Right ventricle myocardium inferior (tissue), 1 donor: ENCODE results near the gene RGL1. TPM values are rescaled to one million over a fixed set of nuclear protein-coding genes. Genes with fewer than 3 reads are reported as not detected.

ENCODE experiments used
- ATAC-seq: fragments of 200-7000 bp; cut with Tn5 transposase; one replicate; pipeline ENCODE4 v1.9.1; 2020; ENCODE audit warnings: mild to moderate bottlenecking, moderate library complexity
- DNase-seq: peaks from one replicate; pipeline ENCODE4 v3.0.0; 2021; ENCODE audit errors: missing footprints
- intact Hi-C: fragments of 100-400 bp; cut with DNase I; formaldehyde crosslinking; loops from one replicate; pipeline ENCODE4 v1.11.0; 2022
- total RNA-seq: library from RNA; stranded (reverse); fragmentation: NEBNext Ultra II Directional; extraction: Animal tissue kit (Norgen Biotek cat#: 25700); gene quantifications from one replicate; pipeline ENCODE4 v1.2.1, GENCODE V29; 2021
- donor health status: DM: no; HTN: yes; CAD: no; lungs with severe emphysema.

The RGL1 gene
- total RNA-seq, 1 donor from 2014 or later: 18.9 TPM

DNA sequence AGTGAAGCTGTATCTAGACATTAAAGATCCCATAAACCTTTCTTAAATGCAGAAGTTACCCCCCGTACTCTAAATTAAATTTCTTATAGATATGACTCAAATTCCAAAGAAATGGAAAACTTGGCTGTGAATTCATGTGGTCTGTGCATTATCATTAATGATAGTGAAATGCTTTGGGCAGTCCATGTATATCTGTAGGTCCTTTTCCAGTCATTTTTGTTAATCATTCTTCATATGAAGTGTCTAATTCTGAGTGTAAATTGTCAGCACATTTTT lies 89.3 kb downstream of the RGL1 start:
- no peak for ATAC-seq
- intact Hi-C loops: no loop called here
- no peak for DNase-seq

DNA sequence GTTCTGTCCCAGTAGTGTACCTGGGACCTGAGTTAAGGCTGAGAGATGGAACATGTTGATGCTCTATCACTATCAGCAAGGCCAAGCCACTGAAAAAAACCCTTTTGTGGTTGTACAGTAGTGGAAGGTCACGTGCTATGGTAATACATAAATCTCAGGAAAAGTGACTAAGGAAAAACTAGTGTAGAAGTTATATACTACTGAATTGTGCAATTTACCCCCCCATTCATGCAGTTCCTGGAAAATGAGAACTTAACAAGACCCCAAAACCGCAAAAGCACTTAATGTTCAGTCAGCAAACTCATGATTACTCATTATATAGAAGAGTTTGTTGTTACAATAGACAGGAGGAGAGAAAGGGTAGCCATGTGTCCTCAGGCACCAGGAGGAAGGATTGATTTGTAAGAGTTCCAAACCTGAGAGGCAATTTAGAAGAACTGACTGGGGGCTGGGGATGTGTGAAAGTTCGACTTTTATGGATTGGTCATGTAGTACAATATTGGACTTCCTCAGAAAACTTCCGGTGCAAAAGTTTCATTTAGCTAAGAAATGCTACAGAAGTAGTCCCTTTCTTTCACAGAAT lies 91.6 kb downstream of the RGL1 start:
- intact Hi-C loops: no loop called here
- no peak for DNase-seq
- peak; percentile 18 for ATAC-seq

DNA sequence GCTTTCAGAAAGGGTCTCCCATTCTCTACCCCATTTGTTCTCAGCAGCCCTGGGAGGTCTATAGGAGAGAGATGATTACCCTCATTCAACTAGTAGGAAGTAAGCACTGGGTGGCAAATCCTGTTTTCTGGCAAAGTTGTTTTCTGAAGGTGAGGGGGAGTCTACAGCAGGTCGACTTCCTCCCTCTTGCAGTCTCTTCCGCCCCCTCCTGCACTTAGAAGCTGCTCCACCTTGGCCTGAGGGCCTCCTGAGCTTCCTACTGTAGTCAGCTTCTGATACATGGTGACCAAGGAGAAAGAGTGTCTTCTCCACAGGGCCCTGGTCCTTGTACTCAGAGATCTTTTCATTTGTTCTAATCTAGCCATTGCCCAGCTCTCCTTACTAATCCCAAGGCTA lies 93.1 kb downstream of the RGL1 start:
- DNase-seq (no peak), ATAC-seq (no peak)
- intact Hi-C loops: no loop called here

DNA sequence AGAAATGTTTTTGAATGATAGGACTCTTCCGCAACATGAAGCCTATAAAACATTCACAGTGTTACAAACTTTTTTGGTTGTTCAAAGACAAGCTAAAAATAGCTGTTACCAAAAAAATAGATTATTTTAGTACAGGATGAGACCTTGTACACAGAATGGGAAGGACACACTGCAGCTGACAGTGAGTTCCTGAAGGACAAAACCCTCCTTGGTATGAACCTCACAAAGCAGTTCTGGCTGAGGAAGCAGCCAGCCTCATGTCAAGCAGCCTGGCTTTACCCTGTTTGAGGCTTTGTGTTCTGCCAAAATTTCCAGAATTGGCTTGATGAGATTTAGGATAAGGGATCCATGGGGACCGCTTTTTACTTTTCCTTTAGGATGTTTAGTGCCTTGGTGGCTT lies 93.7 kb downstream of the RGL1 start:
- no peak for DNase-seq
- ATAC-seq: no peak
- intact Hi-C loops: no loop called here

DNA sequence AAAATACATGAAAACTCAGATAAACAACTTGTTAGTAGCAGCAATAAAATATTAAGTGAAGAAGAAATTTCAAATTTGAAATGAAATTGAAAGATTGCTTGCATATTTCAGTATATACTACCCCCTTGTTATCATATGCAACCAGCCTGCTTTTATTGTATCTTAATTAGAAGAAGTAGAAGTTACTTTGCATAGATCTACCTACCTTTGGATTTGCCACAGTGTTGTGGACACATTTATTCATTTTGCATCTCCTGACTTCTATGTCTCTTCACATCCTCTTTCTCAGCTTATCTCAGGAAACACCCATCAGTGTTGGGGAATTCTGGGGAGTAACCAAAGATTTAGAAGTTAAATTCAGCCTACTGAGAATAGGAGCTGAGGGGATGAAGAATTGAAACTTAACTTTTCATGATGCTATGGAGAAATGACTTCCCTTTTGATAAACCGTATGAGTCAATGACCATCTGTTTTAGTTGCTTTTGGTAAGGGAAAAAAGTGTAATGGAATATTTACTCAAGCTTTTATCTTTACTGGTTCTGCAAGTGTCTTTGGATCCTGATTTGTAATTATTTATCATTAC lies 96.9 kb downstream of the RGL1 start:
- ATAC-seq (no peak), DNase-seq (no peak)
- intact Hi-C loops: loop anchor here (10.0 kb wide), 1 partner anchor 427 kb away; the partner anchor contains the start of gene SMG7

DNA sequence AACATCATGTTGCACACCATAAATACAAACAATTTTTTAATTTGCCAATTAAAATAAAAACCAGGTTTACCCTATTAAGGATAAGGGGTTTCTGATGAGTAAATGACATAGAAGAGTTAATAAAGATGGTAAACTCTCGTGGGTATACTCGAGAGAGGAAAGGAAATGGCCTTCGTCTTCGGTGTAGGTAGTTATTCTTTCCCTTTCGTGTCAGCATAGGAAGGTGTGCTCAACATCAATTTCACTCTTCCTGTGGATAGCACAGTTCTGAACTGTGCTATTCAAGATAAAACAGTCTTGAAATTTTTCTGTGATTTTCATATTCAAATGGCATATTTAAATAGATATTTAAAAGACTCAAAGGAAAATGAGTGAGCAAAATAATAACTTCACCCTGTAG lies 98.2 kb downstream of the RGL1 start:
- ATAC-seq (no peak), DNase-seq (no peak)
- intact Hi-C loops: loop anchor here (10.0 kb wide), 1 partner anchor 428 kb away; the partner anchor contains the start of gene SMG7

DNA sequence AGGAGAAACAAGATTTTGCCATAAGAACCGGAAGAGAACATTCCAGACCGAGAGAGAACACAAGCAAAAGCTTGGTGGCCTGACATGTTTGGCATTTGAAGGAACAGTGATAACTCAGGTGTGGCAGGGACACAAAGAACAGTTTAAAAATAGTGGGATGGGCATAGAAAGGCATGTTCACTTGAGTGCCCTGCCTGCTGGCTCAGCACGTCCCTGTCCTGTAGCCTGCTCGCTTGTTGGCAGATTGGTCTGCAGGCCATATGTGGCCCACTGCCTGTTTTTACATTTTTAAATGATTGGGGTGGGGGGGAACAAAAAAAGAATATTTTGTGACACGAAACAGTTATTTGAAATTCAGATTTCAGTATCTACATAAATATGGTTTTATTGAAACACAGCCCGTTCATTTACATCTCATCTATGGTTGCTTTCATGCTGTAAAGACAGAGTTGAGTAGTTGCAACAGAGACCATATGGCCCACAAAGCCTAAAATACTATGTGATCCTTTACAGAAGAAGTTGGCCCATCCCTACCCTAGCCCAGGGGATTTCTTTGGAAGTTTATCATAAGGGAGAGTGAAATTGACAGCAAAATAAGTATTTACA lies 100.7 kb downstream of the RGL1 start:
- ATAC-seq (peak; percentile 86), DNase-seq (no peak)
- intact Hi-C loops: loop anchor here (10.0 kb wide), 1 partner anchor 431 kb away; the partner anchor contains the start of gene SMG7

DNA sequence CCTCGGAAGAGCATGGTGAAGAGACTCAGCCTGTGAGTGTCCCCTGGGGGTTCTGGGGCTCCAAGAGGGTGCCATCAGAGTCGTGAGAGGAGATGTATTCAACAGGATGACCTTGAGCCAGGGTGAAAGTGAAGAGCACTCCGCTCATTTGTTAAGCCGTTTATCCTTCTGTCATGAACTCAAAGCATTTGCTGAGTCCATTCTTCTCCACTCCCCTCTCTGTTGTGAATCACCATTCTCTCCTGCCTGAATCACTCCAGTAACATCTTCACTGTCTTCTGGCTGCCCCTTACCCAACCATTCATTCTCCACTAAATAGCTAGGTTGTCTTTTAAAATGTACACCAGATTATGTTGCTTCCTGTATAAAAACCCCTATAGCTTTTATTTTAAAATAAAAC lies 102.2 kb downstream of the RGL1 start:
- ATAC-seq (no peak), DNase-seq (no peak)
- intact Hi-C loops: loop anchor here (10.0 kb wide), 1 partner anchor 432 kb away; the partner anchor contains the start of gene SMG7

DNA sequence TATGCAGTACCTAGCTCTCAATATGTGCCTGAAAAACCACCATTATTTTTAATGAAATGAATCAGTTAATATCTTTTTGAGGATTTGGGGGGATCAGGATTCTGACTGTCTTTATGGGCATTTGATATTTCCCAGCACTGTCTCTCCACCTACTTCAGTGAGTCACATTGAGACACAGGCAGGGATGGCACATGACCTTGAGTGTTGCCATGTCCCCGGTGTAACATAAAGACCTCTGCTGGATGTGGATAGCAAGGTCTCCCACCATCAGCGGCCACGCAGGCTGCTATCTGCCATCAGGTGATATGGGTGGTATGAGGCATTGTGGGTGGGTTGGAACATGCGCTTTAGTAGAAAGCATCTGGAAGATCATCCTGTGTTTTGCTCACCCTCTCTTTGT lies 103.2 kb downstream of the RGL1 start:
- intact Hi-C loops: loop anchor here (10.0 kb wide), 1 partner anchor 433 kb away; the partner anchor contains the start of gene SMG7

DNA sequence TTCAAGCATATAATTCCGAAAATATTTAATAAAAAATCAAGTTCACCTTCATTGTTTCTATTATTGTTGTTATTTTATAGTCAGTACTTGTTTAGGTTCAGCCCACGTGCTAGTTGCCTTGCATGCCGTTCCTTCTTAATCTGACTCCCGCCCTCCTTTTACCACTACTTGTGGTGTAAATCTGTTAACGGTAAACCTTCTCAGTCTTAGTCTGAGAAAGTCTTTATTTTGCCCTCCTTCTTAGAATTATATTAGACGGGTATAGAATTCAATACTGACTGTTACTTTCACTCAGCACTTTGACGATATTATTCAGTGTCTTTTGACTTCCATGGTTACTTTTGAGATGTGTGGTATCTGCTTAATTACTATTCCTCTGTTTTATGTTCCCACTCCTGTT lies 104.8 kb downstream of the RGL1 start:
- intact Hi-C loops: loop anchor here (10.0 kb wide), 3 partner anchors 105 to 435 kb away; partner anchors contain the start of genes RGL1 and SMG7
- DNase-seq: no peak
- ATAC-seq: no peak

More for the DNA sequence above, 103.2 kb downstream of the RGL1 start:
- DNase-seq (no peak), ATAC-seq (no peak)

DNA sequence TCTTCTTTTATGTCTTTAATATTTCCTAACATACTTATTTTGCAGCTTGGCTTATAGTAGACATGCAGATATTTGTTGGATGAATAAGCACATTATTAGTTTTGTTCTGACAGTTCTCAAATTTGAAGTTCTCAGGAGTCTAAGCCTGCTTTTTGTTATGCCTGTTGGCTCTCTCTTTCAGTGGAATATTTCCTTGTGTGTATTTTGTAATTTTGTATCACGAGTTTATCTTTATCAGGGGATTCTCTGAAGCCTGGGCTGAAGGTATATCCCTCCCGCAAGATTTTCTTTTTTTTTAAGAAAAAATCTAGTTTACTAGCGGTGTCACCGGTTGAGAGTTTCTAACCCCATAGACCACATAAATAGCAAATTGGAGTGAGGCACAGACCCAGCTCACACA lies 105.9 kb downstream of the RGL1 start:
- no peak for DNase-seq
- no peak for ATAC-seq
- intact Hi-C loops: loop anchor here (10.0 kb wide), 2 partner anchors 106 to 226 kb away; partner anchors contain the start of gene RGL1

DNA sequence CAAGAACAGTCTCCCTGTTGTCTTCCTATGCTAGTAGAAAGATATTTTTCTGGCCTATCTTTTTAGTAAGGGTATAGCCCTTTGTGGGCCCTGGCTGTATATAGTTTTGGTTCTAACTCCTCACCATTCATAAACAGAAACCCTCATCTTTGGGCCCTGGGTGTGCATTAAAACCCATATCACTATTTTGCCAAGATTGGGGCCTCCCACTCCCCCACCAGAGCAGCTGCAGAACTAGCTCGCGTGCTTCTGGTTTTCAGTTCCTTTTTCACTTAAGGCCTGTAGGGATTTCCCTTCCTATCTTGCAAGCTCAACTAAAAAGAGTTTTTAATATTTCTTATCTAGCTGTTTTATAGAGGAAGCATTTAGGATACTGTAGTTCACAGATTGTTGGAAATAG lies 106.4 kb downstream of the RGL1 start:
- ATAC-seq: peak; percentile 47
- no peak for DNase-seq
- intact Hi-C loops: loop anchor here (10.0 kb wide), 2 partner anchors 106 to 226 kb away; partner anchors contain the start of gene RGL1

DNA sequence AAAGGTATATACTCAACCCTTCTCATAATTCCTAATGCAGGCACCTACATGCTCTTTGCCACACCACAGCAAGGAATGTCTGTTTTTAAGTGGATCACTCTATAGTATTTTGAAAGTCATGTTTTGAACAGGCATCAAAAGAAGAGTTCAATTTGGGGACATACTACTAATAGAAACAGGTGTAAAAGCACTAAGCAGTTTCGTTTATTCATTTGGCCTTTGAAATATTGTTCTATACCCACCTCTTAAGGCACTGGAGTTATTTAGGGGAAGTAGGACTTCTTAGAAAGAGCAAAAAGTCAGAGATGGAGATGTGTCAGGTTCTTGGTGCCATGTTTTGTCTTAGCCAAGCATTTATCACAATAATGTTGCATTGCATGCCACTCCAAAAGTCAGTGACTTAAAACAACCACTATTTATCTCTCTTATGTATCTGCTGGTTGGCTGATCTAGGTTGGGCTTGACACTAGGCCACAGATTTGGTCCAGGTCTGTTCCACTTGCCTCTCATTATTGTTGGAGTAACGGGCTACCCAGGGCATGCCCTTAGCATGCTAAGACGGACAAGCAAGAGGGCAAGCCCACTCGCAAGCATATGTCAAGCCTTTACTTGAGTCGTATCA lies 107.5 kb downstream of the RGL1 start:
- intact Hi-C loops: loop anchor here (10.0 kb wide), 2 partner anchors 108 to 228 kb away; partner anchors contain the start of gene RGL1

DNA sequence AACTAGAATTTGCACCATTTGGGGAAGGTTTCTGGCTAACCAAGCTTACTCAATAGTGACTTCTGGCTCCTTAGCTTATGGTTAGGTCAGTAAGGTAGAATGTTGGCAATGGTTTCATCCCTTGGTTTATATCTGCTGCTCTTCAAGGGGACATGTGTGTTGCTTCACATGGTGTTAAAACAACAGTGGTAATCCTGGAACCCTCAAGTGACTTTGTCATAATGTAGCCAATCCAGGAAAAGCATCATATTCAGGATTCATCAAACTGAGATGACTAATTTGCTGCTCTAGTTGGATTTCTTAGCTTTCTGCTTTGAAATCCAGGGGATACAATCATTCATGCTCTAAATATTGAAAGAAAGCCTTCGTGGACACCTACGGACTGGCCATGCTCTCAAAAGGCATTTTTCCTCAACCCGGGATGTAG lies 108.7 kb downstream of the RGL1 start:
- ATAC-seq (no peak), DNase-seq (no peak)
- intact Hi-C loops: loop anchor here (10.0 kb wide), 2 partner anchors 109 to 229 kb away; partner anchors contain the start of gene RGL1

More for the DNA sequence above, 107.5 kb downstream of the RGL1 start:
- DNase-seq (no peak), ATAC-seq (no peak)

DNA sequence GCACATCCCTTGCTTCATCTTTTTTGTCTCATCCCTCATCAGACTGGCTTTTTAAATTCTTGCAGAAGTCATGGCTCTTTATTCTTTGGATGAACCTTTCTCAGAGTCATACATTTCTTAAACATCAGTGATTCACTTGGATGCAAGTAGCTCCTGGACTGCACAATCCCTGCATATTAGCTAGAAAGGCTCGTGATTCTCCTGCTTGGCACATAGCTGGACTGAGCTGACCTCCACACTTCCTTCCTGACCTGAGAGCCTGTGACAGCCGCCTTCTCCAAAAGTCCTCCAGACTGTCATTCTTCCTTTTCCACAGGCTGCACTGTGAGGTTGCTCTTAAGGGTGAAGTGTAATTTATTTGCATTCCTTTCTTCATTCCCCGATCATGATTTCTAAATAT lies 109.4 kb downstream of the RGL1 start:
- DNase-seq (no peak), ATAC-seq (peak; percentile 40)
- intact Hi-C loops: loop anchor here (10.0 kb wide), 2 partner anchors 109 to 229 kb away; partner anchors contain the start of gene RGL1

DNA sequence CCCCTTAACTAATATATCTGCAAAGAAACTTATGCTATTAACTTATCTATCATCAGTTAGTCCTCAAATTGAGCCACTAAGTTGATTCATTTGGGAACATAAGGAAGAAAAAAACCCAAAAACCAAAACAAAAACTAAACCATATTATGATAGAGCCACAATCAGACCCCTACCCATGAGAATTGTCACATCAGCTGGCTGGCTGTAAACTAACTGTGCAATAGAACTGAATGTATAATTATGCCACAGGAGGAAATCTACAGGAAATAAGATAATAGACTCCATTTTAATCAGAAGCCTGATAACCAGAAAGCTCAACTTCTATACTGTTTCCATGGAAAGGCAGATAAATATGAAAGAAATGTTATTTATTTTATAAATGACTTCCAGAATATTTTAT lies 110.0 kb downstream of the RGL1 start:
- no peak for DNase-seq
- intact Hi-C loops: loop anchor here (10.0 kb wide), 2 partner anchors 110 to 230 kb away; partner anchors contain the start of gene RGL1
- no peak for ATAC-seq

DNA sequence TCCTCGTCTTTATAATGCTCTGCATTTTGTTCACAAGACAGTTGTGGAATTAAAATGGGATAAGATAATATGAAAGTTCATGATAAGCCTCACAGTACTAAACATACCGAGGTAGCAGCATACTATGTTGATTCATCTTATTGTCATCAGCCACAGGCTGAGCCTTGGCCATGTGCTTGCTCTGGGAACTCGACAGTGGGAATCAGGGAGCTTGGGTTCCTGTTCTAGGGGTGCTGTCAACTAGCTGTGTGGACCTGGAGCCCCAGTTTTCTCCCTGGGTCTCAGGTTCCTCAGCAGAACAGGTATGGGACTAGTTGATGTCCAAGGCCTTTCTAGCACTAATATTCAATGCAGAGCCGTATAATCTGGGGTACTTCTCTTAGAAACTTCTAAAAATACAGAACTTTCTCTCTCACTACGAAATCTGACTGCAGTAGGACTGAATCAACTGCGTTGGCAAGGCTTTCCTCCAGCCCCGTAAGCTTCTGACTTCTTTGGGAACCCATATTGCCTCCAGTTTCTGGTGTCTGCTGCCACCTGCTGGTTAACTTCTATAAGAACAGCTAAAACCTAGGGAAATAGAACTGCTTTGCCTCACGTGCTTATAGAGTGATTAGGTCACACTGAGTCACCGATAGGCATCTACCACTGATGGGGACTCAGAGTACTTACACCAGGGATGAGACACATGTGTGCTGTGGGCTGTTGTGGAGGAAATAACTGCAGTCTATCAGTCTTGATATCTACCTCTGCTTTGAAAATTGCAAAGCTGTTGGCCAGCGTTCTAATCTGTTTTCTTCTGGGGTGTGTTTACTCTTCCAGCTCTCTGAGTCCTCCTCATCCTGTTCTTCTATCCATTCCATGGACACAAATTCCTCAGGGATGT lies 110.9 kb downstream of the RGL1 start:
- ATAC-seq: peak; percentile 75
- no peak for DNase-seq
- intact Hi-C loops: loop anchor here (1.0 to 10.0 kb wide), 3 partner anchors 111 to 261 kb away; partner anchors contain the start of gene RGL1

DNA sequence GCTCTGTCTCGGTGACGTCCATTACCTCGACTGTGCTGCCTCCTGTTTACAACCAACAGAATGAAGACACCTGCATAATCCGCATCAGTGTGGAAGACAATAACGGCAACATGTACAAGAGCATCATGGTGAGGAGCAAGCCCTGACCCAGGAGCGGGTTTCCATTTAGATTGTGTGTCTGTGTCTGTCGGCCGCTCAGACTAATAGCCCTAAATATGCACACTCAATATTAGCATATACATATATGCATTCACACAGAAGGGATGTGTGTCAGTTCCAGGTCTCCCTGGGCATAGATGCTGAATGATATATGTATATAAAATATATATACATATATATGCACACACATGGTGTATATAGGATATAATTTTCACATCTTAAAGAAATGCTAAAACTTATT lies 111.7 kb downstream of the RGL1 start:
- intact Hi-C loops: loop anchor here (1.0 to 10.0 kb wide), 3 partner anchors 112 to 261 kb away; partner anchors contain the start of gene RGL1
- DNase-seq: no peak
- ATAC-seq: no peak
